ENCODE data around the gene RRP1.

DNA sequence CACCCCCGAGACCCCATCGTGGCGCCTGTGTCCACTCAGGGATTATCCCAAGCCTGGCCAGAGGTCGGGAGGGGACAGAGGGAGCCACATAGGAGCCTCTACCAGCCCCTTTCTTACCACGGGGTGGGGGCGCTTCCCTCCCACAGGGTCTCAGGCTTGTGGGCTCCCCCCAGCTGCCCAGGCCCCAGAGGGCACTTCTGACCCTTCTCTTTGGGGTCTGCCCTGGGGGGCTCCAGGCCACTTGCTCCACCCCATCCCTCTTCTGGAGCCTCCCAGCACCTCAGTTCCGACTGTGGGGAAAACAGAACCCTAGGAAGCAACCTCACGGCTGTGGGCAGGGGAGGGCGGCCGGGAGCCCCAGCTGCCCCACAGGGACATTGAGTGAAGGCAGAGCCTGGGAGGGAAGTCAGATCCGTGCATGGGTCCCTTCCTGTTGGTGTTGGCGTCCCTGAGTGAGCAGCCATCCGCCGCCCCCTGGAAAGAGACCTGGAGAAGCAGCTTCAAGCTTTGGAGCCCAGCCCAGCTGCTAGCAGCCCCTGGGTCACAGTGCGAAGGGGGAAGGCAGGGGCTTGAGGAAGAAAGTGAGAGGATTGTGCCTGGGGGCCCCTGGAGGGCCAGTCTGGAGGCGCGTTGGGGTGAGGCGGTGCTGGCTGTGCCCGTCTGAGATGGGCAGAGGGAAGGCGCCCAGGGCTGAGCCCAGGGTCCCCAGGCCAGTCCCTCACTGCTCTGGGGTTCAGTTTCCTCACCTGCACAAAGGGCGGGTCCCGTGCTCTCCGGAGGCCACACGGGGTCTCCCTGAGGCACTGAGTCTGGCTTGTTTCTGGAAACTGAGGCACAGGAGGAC, 22.1 kb downstream of the RRP1 start:
- TF ChIP-seq, protein P1, sequence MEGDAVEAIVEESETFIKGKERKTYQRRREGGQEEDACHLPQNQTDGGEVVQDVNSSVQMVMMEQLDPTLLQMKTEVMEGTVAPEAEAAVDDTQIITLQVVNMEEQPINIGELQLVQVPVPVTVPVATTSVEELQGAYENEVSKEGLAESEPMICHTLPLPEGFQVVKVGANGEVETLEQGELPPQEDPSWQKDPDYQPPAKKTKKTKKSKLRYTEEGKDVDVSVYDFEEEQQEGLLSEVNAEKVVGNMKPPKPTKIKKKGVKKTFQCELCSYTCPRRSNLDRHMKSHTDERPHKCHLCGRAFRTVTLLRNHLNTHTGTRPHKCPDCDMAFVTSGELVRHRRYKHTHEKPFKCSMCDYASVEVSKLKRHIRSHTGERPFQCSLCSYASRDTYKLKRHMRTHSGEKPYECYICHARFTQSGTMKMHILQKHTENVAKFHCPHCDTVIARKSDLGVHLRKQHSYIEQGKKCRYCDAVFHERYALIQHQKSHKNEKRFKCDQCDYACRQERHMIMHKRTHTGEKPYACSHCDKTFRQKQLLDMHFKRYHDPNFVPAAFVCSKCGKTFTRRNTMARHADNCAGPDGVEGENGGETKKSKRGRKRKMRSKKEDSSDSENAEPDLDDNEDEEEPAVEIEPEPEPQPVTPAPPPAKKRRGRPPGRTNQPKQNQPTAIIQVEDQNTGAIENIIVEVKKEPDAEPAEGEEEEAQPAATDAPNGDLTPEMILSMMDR (IDR thresholded peaks at IDR 0.05), result no peak
- TF ChIP-seq POLR2A (IDR thresholded peaks at IDR 0.05) (no peak), POLR2AphosphoS5 (IDR thresholded peaks at IDR 0.05; ENCODE audit: insufficient read depth in 1 of 2, low read depth in 1 of 2) (no peak)

Data from vagina (tissue), 2 donors.